HG02943 (cell line): Measurements from ENCODE around the gene OPHN1.
"Not testable (repeated sequence)": the region's sequence is repeated elsewhere in the genome, so short reads cannot be mapped to it uniquely, and the experiment has no call there.

Experiments
- ATAC-seq: cut with Tn5 transposase; IDR thresholded peaks from one replicate; pipeline ENCODE4 v1.9.1; 2021; ENCODE audit warnings: mild to moderate bottlenecking, low read depth, moderate library complexity; ENCODE audit not compliant: unreplicated experiment

Gene OPHN1

GRCh38 chrX:68365341-68365740 is 68.0 kb downstream of the OPHN1 start:
- ATAC-seq, result no peak

- ATAC-seq, result no peak
Observed at GRCh38 chrX:68363984-68364383, 69.3 kb downstream of the OPHN1 start.

- no peak for ATAC-seq
Observed at GRCh38 chrX:68358679-68359078, 74.6 kb downstream of the OPHN1 start.

- ATAC-seq, result no peak
Observed at GRCh38 chrX:68355629-68355920, 77.7 kb downstream of the OPHN1 start.

- ATAC-seq, result no peak
Observed at GRCh38 chrX:68354879-68355628, 78.2 kb downstream of the OPHN1 start.

GRCh38 chrX:68345025-68345424 is 88.3 kb downstream of the OPHN1 start:
- no peak for ATAC-seq

- no peak for ATAC-seq
Observed at GRCh38 chrX:68343551-68343950, 89.7 kb downstream of the OPHN1 start.

- ATAC-seq, result no peak
Observed at GRCh38 chrX:68332201-68332731, 101.0 kb downstream of the OPHN1 start.

- ATAC-seq, result not testable (repeated sequence)
Observed at GRCh38 chrX:68326841-68327240, 106.5 kb downstream of the OPHN1 start.

- no peak for ATAC-seq
Observed at GRCh38 chrX:68307769-68308168, 125.5 kb downstream of the OPHN1 start.

- ATAC-seq, result no peak
Observed at GRCh38 chrX:68304602-68305001, 128.7 kb downstream of the OPHN1 start.

- ATAC-seq, result no peak
Observed at GRCh38 chrX:68299898-68300297, 133.4 kb downstream of the OPHN1 start.

GRCh38 chrX:68292471-68292870 is 140.8 kb downstream of the OPHN1 start:
- ATAC-seq, result no peak

GRCh38 chrX:68288127-68288526 is 145.2 kb downstream of the OPHN1 start:
- no peak for ATAC-seq

- ATAC-seq, result no peak
Observed at GRCh38 chrX:68287419-68287818, 145.9 kb downstream of the OPHN1 start.

GRCh38 chrX:68286980-68287379 is 146.3 kb downstream of the OPHN1 start:
- no peak for ATAC-seq

GRCh38 chrX:68286076-68286475 is 147.2 kb downstream of the OPHN1 start:
- ATAC-seq, result no peak

- no peak for ATAC-seq
Observed at GRCh38 chrX:68284281-68284904, 148.9 kb downstream of the OPHN1 start.

- ATAC-seq, result no peak
Observed at GRCh38 chrX:68273887-68274286, 159.4 kb downstream of the OPHN1 start.

- ATAC-seq, result not testable (repeated sequence)
Observed at GRCh38 chrX:68264793-68265192, 168.5 kb downstream of the OPHN1 start.

GRCh38 chrX:68261060-68261672 is 172.1 kb downstream of the OPHN1 start:
- ATAC-seq, result no peak

- ATAC-seq, result no peak
Observed at GRCh38 chrX:68256990-68257389, 176.3 kb downstream of the OPHN1 start.
